CD14-positive monocyte (primary cell): ENCODE data around the gene SLC26A9. TPM values are rescaled to one million over a fixed set of nuclear protein-coding genes. Genes with fewer than 3 reads are reported as not detected.
A peak's percentile ranks its signal among the peaks of the same experiment; 100 is the strongest.

ENCODE experiments used
- DNase-seq, 3 donors: peaks; one replicate each; pipeline ENCODE4 v3.0.0-alpha.2; 2011 to 2022
- H2AFZ ChIP-seq: 2 replicates; pipeline ENCODE4 v1.6.0; 2012; ENCODE audit warnings: mild to moderate bottlenecking, low read depth, low read length, inconsistent platforms; ENCODE audit not compliant: insufficient read depth, poor library complexity, severe bottlenecking
- H3K27ac ChIP-seq, 2 donors: 1 replicate in 1 of 2; 2 replicates in 1 of 2; pipeline ENCODE4 v1.5.1; 2012 to 2013; ENCODE audit warnings: low read length in 2 of 2, control low read depth in 1 of 2, inconsistent platforms in 1 of 2, low read depth in 1 of 2, mild to moderate bottlenecking in 1 of 2
- H3K27me3 ChIP-seq, 2 donors: one replicate each; pipeline versions ENCODE4 v1.6.0 to v1.6.1; 2011 to 2013; ENCODE audit warnings: low read length in 2 of 2; ENCODE audit not compliant: control insufficient read depth in 2 of 2, insufficient read depth in 2 of 2
- H3K36me3 ChIP-seq, 2 donors: replicated peaks in 1 of 2; 1 replicate in 1 of 2; 2 replicates in 1 of 2; pipeline versions ENCODE4 v1.5.1 to v1.6.1; 2012 to 2013; ENCODE audit warnings: low read length in 2 of 2, control low read depth in 1 of 2, inconsistent platforms in 1 of 2, mild to moderate bottlenecking in 1 of 2; ENCODE audit not compliant: insufficient read depth in 2 of 2, control insufficient read depth in 1 of 2
- H3K4me1 ChIP-seq, 2 donors: 1 replicate in 1 of 2; 2 replicates in 1 of 2; pipeline versions ENCODE4 v1.5.1 to v1.6.1; 2012 to 2013; ENCODE audit warnings: low read length in 2 of 2, control low read depth in 1 of 2, inconsistent platforms in 1 of 2, mild to moderate bottlenecking in 1 of 2, moderate library complexity in 1 of 2; ENCODE audit not compliant: insufficient read depth in 2 of 2, control insufficient read depth in 1 of 2
- H3K4me2 ChIP-seq: replicated peaks from 2 replicates; pipeline ENCODE3; 2012; ENCODE audit warnings: low read length, moderate library complexity, mild to moderate bottlenecking; ENCODE audit not compliant: poor library complexity, severe bottlenecking; ENCODE audit errors: extremely low read depth
- H3K4me3 ChIP-seq, 3 experiments: fragments of 200-600 bp in 1 of 3; sonication (generic) in 1 of 3; replicated peaks in 1 of 3; 1 replicate in 2 of 3; 2 replicates in 1 of 3; pipeline ENCODE4 v1.5.1; 2011 to 2013; ENCODE audit warnings: low read length in 3 of 3, mild to moderate bottlenecking in 3 of 3, control low read depth in 2 of 3, low read depth in 2 of 3, inconsistent platforms in 1 of 3, moderate library complexity in 1 of 3
- H3K79me2 ChIP-seq: 2 replicates; pipeline ENCODE4 v1.6.0; 2012; ENCODE audit warnings: mild to moderate bottlenecking, control low read depth, inconsistent platforms, low read length, moderate library complexity; ENCODE audit not compliant: insufficient read depth
- H3K9ac ChIP-seq: 2 replicates; pipeline ENCODE4 v1.6.0; 2017; ENCODE audit warnings: low read length, mild to moderate bottlenecking; ENCODE audit not compliant: insufficient read depth, poor library complexity, severe bottlenecking
- H3K9me3 ChIP-seq, 2 donors: replicated peaks in 1 of 2; 1 replicate in 1 of 2; 2 replicates in 1 of 2; pipeline versions ENCODE4 v1.5.1 to v1.6.1; 2012 to 2013; ENCODE audit warnings: low read length in 2 of 2, control low read depth in 1 of 2; ENCODE audit not compliant: control insufficient read depth in 1 of 2, insufficient read depth in 1 of 2
- H4K20me1 ChIP-seq: 2 replicates; pipeline ENCODE4 v1.6.0; 2012; ENCODE audit warnings: mild to moderate bottlenecking, low read length, control low read depth, moderate library complexity; ENCODE audit not compliant: insufficient read depth
- H3K27ac Mint-ChIP-seq, 7 donors: one replicate each; pipeline ENCODE4 v1.8.0; 2020; ENCODE audit warnings: mild to moderate bottlenecking in 7 of 7, mixed read lengths in 7 of 7, moderate library complexity in 6 of 7, inconsistent platforms in 2 of 7
- H3K27me3 Mint-ChIP-seq, 3 donors: one replicate each; pipeline ENCODE4 v1.8.0; 2021 to 2022; ENCODE audit warnings: low read depth in 3 of 3, mild to moderate bottlenecking in 3 of 3, mixed read lengths in 3 of 3, moderate library complexity in 3 of 3, inconsistent platforms in 1 of 3
- H3K36me3 Mint-ChIP-seq, 2 donors: one replicate each; pipeline ENCODE4 v1.8.0; 2020; ENCODE audit warnings: mixed read lengths in 2 of 2, inconsistent platforms in 1 of 2, mild to moderate bottlenecking in 1 of 2
- H3K4me1 Mint-ChIP-seq: one replicate; pipeline ENCODE4 v1.8.0; 2020; ENCODE audit warnings: mild to moderate bottlenecking, mixed read lengths
- H3K4me3 Mint-ChIP-seq, 2 donors: one replicate each; pipeline ENCODE4 v1.8.0; 2020; ENCODE audit warnings: mild to moderate bottlenecking in 2 of 2, mixed read lengths in 2 of 2, moderate library complexity in 1 of 2
- H3K9me3 Mint-ChIP-seq, 7 donors: one replicate each; pipeline ENCODE4 v1.8.0; 2020 to 2022; ENCODE audit warnings: mixed read lengths in 7 of 7, mild to moderate bottlenecking in 6 of 7, moderate library complexity in 6 of 7, inconsistent platforms in 2 of 7
- WGBS: methylation state at CpG from one replicate; pipeline ENCODE4 v1.1.5; 2013; ENCODE audit warnings: missing lambda C conversion rate; ENCODE audit not compliant: insufficient coverage; 5-methylcytosine and 5-hydroxymethylcytosine counted together
- intact Hi-C, 2 donors: fragments of 100-400 bp; cut with micrococcal nuclease; formaldehyde crosslinking; loops; one replicate each; pipeline versions ENCODE4 v1.15.0 to v1.15.1; 2023
- polyA plus RNA-seq, 3 donors: library from polyadenylated mRNA; depleted of rRNA in 1 of 3; unstranded in 2 of 3; stranded (reverse) in 1 of 3; fragments of 300-500 nt in 2 of 3; fragments of >200 nt in 1 of 3; fragmentation: Illumina TruSeq in 2 of 3; gene quantifications; 1 replicate in 2 of 3; 2 replicates in 1 of 3; pipeline ENCODE4 v1.2.3, GENCODE V29; 2012 to 2021
- TF ChIP-seq, protein P1 (sequence below): fragments of 200-600 bp; IDR thresholded peaks from one replicate; pipeline ENCODE4 v1.8.0; 2022; ENCODE audit warnings: antibody characterized with exemption, mild to moderate bottlenecking

SLC26A9 gene
- polyA plus RNA-seq, 3 donors: 0.04 TPM; not detected in 2

DNA sequence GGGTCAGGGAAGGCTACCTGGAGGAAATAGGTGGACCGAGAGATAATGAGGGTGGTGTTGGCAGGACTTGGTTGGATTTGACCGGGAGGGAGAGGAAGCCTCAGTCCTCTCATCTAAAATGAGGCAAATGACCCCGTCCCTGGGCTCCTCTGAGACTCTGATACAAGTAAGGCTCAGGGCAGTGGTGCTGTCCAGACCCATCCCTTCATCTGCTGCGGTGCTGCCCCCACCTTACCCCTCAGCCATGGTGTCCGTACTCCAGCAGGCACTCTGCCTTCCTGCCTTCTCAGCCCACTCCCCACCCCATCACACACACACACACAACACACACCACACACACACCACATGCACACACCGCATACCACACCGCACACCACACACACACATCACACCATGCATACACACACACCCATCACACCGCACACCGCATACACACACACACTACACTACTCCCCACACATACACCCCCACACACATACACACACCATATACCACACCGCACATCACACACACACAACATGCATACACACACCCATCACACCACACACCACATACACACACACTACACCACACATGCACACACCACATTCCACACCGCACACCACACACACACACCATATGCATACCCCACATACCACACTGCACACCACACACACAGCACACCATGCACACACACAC is 29.4 kb upstream of the SLC26A9 start:
- intact Hi-C loops: no loop called here
- H3K27ac Mint-ChIP-seq: peak overlapping the region in 1 of 7 donors; percentile 25

DNA sequence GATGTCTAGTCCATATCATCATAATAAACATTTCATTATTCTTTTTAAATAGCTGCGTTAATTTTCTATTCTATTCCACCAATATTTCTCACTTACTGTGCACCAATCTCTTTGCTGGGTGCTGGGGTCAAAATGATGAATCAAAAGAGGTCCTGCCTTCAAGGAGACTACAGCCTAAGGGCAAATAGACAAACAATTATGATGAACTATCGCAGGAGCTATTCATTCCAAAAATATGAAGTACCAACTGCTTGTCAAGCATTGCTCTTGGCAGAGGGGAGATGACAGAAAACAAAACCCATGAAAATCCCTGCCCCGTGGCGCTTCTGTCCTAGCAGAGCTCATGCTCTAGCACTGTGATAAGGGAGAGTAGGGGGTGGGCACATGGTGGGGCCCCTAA is 28.8 kb upstream of the SLC26A9 start:
- TF ChIP-seq, protein P1, sequence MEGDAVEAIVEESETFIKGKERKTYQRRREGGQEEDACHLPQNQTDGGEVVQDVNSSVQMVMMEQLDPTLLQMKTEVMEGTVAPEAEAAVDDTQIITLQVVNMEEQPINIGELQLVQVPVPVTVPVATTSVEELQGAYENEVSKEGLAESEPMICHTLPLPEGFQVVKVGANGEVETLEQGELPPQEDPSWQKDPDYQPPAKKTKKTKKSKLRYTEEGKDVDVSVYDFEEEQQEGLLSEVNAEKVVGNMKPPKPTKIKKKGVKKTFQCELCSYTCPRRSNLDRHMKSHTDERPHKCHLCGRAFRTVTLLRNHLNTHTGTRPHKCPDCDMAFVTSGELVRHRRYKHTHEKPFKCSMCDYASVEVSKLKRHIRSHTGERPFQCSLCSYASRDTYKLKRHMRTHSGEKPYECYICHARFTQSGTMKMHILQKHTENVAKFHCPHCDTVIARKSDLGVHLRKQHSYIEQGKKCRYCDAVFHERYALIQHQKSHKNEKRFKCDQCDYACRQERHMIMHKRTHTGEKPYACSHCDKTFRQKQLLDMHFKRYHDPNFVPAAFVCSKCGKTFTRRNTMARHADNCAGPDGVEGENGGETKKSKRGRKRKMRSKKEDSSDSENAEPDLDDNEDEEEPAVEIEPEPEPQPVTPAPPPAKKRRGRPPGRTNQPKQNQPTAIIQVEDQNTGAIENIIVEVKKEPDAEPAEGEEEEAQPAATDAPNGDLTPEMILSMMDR: no peak
- no peaks in the 10 kb centered on the region for H3K79me2 ChIP-seq
- Mint-ChIP-seq H3K4me3 (no peak overlapping the region), H3K36me3 (no peaks in the 10 kb centered on the region), H3K27ac (no peak overlapping the region), H3K9me3 (no peaks in the 10 kb centered on the region), H3K4me1 (no peaks in the 10 kb centered on the region), H3K27me3 (peaks cover 1 to 4% (median 3%) of the 10 kb centered on the region in 3 donors)
- H3K9ac ChIP-seq: no peak overlapping the region
- H3K4me1 ChIP-seq: no peaks in the 10 kb centered on the region
- H3K27ac ChIP-seq: no peak overlapping the region
- no peaks in the 10 kb centered on the region for H3K36me3 ChIP-seq
- no peaks in the 10 kb centered on the region for H4K20me1 ChIP-seq
- no peaks in the 10 kb centered on the region for H3K9me3 ChIP-seq
- no peak for DNase-seq
- intact Hi-C loops: no loop called here
- no peak overlapping the region for H2AFZ ChIP-seq
- 95% methylated on average over 3 of the region's 4 CpGs for WGBS
- H3K27me3 ChIP-seq: no peaks in the 10 kb centered on the region
- no peak overlapping the region for H3K4me3 ChIP-seq
- no peak overlapping the region for H3K4me2 ChIP-seq

More for the DNA sequence above, 29.4 kb upstream of the SLC26A9 start:
- Histone ChIP-seq H3K27me3 (no peaks in the 10 kb centered on the region), H3K36me3 (no peaks in the 10 kb centered on the region), H3K4me3 (no peak overlapping the region), H3K79me2 (no peaks in the 10 kb centered on the region), H3K27ac (no peak overlapping the region), H3K4me1 (no peaks in the 10 kb centered on the region), H4K20me1 (no peaks in the 10 kb centered on the region), H3K4me2 (no peak overlapping the region), H3K9ac (no peak overlapping the region), H3K9me3 (no peaks in the 10 kb centered on the region), H2AFZ (no peak overlapping the region)
- H3K4me1 Mint-ChIP-seq: no peaks in the 10 kb centered on the region
- H3K9me3 Mint-ChIP-seq: no peaks in the 10 kb centered on the region
- no peaks in the 10 kb centered on the region for H3K36me3 Mint-ChIP-seq
- TF ChIP-seq, protein P1: no peak
- H3K27me3 Mint-ChIP-seq: peaks cover 1 to 4% (median 3%) of the 10 kb centered on the region in 3 donors
- DNase-seq: no peak
- WGBS: 94% methylated on average over 10 of the region's 11 CpGs
- no peak overlapping the region for H3K4me3 Mint-ChIP-seq
